ENCODE results near the gene ASIC2.
"Not testable (repeated sequence)": the region's sequence is repeated elsewhere in the genome, so short reads cannot be mapped to it uniquely, and the experiment has no call there.

Gene ASIC2

DNA sequence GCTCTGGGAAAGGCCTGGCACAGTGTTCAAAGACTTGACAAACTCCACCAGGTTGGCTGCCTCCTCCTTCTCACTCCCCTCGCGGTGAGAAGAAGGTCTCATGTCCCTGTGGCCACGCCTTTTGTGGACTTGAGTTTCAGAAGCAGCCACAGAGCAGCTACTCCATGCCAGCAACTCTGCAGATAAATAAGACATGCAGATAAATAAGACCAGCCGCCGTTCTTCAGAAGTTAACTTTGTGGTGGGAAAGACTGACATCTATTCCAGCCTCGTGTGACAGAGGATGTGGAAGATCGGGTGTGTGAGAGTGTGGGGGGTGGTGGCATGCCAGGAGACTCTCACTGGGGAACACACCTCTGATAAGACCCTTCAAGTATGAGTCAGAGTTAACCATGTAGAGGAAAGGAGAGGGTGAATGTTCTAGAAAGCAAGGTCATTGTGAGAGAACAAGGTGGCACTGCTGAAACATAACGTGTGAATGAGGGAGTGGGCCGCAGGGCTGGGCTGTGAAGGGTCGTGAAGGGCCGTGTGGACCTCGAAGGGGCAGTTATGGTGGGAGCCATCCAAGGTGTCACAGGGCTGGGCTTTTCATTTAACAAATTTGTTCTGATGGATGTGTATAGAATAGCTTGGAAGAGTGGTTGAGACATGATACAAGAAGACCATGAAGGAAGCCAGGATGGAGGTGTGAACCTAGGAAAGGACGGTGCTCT is 300.6 kb downstream of the ASIC2 start:
- TF ChIP-seq, protein P1, sequence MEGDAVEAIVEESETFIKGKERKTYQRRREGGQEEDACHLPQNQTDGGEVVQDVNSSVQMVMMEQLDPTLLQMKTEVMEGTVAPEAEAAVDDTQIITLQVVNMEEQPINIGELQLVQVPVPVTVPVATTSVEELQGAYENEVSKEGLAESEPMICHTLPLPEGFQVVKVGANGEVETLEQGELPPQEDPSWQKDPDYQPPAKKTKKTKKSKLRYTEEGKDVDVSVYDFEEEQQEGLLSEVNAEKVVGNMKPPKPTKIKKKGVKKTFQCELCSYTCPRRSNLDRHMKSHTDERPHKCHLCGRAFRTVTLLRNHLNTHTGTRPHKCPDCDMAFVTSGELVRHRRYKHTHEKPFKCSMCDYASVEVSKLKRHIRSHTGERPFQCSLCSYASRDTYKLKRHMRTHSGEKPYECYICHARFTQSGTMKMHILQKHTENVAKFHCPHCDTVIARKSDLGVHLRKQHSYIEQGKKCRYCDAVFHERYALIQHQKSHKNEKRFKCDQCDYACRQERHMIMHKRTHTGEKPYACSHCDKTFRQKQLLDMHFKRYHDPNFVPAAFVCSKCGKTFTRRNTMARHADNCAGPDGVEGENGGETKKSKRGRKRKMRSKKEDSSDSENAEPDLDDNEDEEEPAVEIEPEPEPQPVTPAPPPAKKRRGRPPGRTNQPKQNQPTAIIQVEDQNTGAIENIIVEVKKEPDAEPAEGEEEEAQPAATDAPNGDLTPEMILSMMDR (IDR thresholded peaks at IDR 0.05; ENCODE audit: low read depth, low read length, missing control alignments) = no peak
- H3K4me3 ChIP-seq (replicated peaks; ENCODE audit: low read depth, low read length) = no peak overlapping the region
- DNase-seq (ENCODE audit: extremely low read depth, low read depth) = no peak

DNA sequence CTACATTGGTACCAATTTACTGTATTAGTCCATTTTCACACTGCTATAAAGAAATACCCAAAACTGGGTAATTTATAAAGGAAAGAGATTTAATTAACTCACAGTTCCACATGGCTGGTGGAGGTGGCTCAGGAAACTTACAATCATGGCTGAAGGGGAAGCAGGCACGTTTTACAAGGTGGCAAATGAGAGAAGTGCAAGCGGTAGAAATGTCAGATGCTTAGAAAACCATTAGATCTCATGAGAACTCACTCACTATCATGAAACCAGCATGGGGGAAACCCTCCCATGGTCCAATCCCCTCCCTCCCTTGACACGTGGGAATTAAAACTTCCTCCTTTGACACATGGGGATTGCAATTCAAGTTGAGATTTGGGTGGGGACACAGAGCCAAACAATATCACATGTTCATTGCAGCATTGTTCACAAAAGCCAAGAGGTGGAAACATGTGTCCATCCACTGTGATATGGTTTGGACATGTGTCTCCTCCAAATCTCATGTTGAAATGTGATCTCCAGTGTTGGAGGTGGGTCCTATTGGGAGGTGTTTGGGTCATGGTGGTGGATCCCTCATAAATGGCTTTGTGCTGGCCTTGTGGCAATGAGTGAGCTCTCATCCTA is 304.5 kb downstream of the ASIC2 start:
- DNase-seq (ENCODE audit: extremely low read depth, low read depth) = no peak
- H3K4me3 ChIP-seq (replicated peaks; ENCODE audit: low read depth, low read length) = no peak overlapping the region
- TF ChIP-seq, protein P1 (IDR thresholded peaks at IDR 0.05; ENCODE audit: low read depth, low read length, missing control alignments) = no peak

DNA sequence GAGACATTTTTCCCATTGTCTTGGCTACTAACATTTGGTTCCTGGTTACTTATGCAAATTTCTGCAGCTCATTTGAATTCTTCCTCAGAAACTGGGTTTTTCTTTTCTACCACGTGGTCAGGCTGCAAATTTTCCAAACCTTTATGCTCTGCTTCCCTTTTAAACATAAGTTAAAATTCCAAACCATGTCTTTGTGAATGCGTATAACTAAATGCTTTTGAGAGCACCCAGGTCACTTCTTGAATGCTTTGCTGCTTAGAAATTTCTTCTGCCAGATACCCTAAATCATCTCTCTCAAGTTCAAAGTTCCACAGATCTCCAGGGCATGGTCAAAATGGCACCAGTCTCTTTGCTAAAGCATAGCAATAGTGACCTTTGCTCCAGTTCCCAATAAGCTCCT is 305.2 kb downstream of the ASIC2 start:
- not testable (repeated sequence) for H3K4me3 ChIP-seq (replicated peaks; ENCODE audit: low read depth, low read length); DNase-seq (ENCODE audit: extremely low read depth, low read depth)

DNA sequence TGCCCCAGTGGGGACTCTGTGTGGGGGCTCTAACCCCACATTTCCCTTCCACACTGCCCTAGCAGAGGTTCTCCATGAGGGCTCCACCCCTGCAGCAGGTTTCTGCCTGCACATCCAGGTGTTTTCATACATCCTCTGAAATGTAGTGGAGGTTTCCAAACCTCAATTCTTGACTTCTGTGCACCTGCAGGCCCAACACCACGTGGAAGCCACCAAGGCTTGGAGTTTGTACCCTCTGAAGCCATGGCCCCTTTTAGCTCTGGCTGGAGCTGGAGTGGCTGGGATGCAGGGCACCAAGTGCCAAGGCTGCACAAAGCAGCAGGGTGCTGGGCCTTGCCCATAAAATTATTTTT is 305.7 kb downstream of the ASIC2 start:
- DNase-seq (ENCODE audit: extremely low read depth, low read depth); H3K4me3 ChIP-seq (replicated peaks; ENCODE audit: low read depth, low read length): not testable (repeated sequence)

DNA sequence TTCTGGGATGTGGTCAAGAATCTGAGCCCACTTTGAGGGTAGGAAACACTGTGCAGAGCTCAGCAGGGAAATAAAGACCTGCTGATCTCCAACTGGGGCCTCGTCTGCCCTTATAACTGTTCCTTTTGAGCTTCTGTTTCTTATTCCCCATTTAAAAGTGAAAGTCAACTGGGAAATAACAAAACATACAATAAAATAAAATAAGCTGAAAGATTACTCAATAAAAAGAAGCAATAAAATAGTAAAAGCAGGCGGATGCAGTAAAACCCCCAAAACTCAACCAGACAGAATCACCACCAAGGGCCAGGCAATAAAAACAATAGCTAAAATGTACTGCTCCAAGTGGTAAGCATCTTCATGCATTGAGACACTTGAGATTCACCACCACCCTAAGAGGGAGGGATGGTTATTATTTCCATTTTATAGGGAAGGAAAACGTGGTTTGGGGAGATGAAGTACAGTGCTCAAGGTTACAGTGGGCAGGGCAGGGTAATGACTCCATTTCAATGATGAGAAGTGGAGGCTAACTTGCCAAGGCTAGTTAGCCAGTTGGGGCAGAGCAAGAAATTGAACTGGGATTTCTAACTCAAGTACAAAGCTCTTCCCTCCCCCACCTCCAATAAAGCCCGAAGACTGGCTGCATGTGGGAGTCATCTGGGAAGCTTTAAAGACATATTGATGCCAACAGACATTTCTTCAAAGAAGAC is 307.9 kb downstream of the ASIC2 start:
- TF ChIP-seq, protein P1 (IDR thresholded peaks at IDR 0.05; ENCODE audit: low read depth, low read length, missing control alignments) = no peak
- no peak overlapping the region for H3K4me3 ChIP-seq (replicated peaks; ENCODE audit: low read depth, low read length)
- DNase-seq (ENCODE audit: extremely low read depth, low read depth) = no peak

DNA sequence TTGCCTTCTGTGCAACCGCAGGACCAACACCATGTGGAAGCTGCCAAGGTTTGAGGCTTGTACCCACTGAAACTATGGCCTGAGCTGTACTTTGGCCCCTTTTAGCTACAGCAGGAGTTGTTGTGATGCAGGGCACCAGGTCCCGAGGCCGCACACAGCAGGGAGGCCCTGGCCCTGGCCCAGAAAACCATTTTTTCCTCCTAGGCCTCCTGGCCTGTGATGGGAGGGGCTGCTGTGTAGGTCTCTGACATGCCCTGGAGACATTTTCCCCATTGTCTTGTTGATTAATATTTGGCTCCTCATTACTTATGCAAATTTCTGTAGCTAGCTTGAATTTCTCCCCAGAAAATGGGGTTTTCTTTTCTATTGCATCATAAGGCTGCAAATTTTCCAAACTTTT is 311.5 kb downstream of the ASIC2 start:
- not testable (repeated sequence) for H3K4me3 ChIP-seq (replicated peaks; ENCODE audit: low read depth, low read length); DNase-seq (ENCODE audit: extremely low read depth, low read depth)

DNA sequence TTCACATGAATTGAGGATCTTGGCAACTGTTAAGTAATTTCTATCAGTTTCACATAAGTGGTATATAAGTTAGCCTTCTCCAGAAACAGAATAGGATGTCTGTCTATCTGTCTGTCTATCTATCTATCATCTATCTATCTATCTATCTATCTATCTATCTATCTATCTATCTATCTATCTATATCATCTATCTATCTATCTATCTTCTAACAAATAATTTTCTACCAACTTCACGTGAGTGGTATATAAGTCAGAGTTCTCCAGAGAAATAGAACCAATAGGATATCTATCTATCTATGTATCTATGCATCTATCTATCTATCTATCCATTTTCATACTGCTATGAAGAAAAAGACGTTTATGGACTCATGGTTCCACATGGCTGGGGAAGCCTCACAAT is 312.9 kb downstream of the ASIC2 start:
- DNase-seq (ENCODE audit: extremely low read depth, low read depth) = no peak
- TF ChIP-seq, protein P1 (IDR thresholded peaks at IDR 0.05; ENCODE audit: low read depth, low read length, missing control alignments) = no peak
- H3K4me3 ChIP-seq (replicated peaks; ENCODE audit: low read depth, low read length) = no peak overlapping the region

DNA sequence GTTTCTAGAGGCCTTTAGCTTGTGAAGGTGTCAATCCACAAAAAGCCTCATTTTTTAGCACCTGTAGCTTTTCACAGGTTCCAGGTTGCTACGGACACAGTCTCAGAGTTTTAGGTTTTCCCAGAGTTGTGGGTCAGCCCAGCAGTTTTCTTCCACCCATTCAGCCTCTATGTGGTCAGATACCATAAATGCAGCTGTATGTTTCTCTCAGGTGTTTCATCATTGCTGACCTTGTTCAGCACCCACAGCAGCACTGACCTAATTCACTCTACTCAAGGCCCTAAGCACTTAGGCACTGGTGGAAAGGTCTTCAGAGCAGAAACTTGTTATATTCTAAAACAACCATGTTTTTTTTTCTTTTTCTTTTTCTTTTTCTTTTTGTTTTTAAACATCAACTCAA is 316.5 kb downstream of the ASIC2 start:
- TF ChIP-seq, protein P1 (IDR thresholded peaks at IDR 0.05; ENCODE audit: low read depth, low read length, missing control alignments) = no peak
- DNase-seq (ENCODE audit: extremely low read depth, low read depth) = no peak
- H3K4me3 ChIP-seq (replicated peaks; ENCODE audit: low read depth, low read length) = no peak overlapping the region
